ENCODE data around the gene TMEM131L.

The TMEM131L gene

GRCh38 chr4:153612878-153613277 is 146.7 kb downstream of the TMEM131L start:
- Histone ChIP-seq H3K9me3 (replicated peaks in 1 of 11) (peaks cover 0 to 16% (median 0%) of the 10 kb centered on the region in 11 experiments; a peak in 9 of 22 replicates), H3K27ac (no peak overlapping the region), H3K4me3 (no peak overlapping the region), H3K4me1 (peaks cover 0 to 19% (median 10%) of the 10 kb centered on the region in 10 experiments; a peak in 13 of 20 replicates), H3K9ac (no peak overlapping the region), H3K27me3 (no peaks in the 10 kb centered on the region), H4K20me1 (peaks cover 0 to 63% (median under 1%) of the 10 kb centered on the region in 11 experiments; a peak in 9 of 22 replicates), H3K36me3 (peaks cover 74 to 100% (median 99%) of the 10 kb centered on the region in 11 experiments), H3K4me2 (no peak overlapping the region)
- no peak for TF ChIP-seq Cebpa-rat (IDR thresholded peaks at IDR 0.05)

GRCh38 chr4:153616006-153616555 is 149.9 kb downstream of the TMEM131L start:
- TF ChIP-seq Cebpa-rat (IDR thresholded peaks at IDR 0.05), result no peak
- Histone ChIP-seq H3K9ac (no peak overlapping the region), H3K9me3 (replicated peaks in 1 of 11) (peaks cover 0 to 3% (median 0%) of the 10 kb centered on the region in 11 experiments; a peak in 1 of 22 replicates), H3K27me3 (no peaks in the 10 kb centered on the region), H3K4me2 (peak overlapping the region in 4 of 11 experiments; percentile 2 to 16 (median 7); a peak in 4 of 22 replicates), H3K4me1 (peaks cover 0 to 28% (median 15%) of the 10 kb centered on the region in 10 experiments; a peak in 15 of 20 replicates), H3K27ac (no peak overlapping the region), H3K36me3 (peaks cover 77 to 100% (median 99%) of the 10 kb centered on the region in 11 experiments), H4K20me1 (peaks cover 0 to 55% (median 6%) of the 10 kb centered on the region in 11 experiments; a peak in 10 of 22 replicates), H3K4me3 (no peak overlapping the region)

GRCh38 chr4:153618833-153619232 is 152.7 kb downstream of the TMEM131L start:
- Histone ChIP-seq H3K27ac (no peak overlapping the region), H3K9me3 (replicated peaks in 1 of 11) (no peaks in the 10 kb centered on the region; a peak in 1 of 22 replicates), H4K20me1 (peaks cover 0 to 70% (median 9%) of the 10 kb centered on the region in 11 experiments; a peak in 11 of 22 replicates), H3K9ac (no peak overlapping the region), H3K27me3 (no peaks in the 10 kb centered on the region), H3K4me3 (no peak overlapping the region), H3K4me2 (no peak overlapping the region), H3K36me3 (peaks cover 76 to 100% (median 99%) of the 10 kb centered on the region in 11 experiments), H3K4me1 (peaks cover 7 to 55% (median 35%) of the 10 kb centered on the region in 10 experiments; a peak in 18 of 20 replicates)
- TF ChIP-seq Cebpa-rat (IDR thresholded peaks at IDR 0.05), result no peak

GRCh38 chr4:153619811-153620210 is 153.7 kb downstream of the TMEM131L start:
- H4K20me1 ChIP-seq, result peaks cover 0 to 67% (median 18%) of the 10 kb centered on the region in 11 experiments; a peak in 11 of 22 replicates
- no peak overlapping the region for H3K4me3 ChIP-seq
- no peaks in the 10 kb centered on the region for H3K27me3 ChIP-seq
- no peak overlapping the region for H3K27ac ChIP-seq
- peaks cover 74 to 100% (median 99%) of the 10 kb centered on the region in 11 experiments for H3K36me3 ChIP-seq
- TF ChIP-seq Cebpa-rat (IDR thresholded peaks at IDR 0.05), result no peak
- peaks cover 7 to 55% (median 35%) of the 10 kb centered on the region in 10 experiments; a peak in 18 of 20 replicates for H3K4me1 ChIP-seq
- peak overlapping the region in 3 of 11 experiments; percentile 6 to 38 (median 23); a peak in 5 of 22 replicates for H3K4me2 ChIP-seq
- no peaks in the 10 kb centered on the region; a peak in 1 of 22 replicates for H3K9me3 ChIP-seq (replicated peaks in 1 of 11)
- H3K9ac ChIP-seq, result no peak overlapping the region

- peaks cover 0 to 69% (median 19%) of the 10 kb centered on the region in 11 experiments; a peak in 11 of 22 replicates for H4K20me1 ChIP-seq
- no peaks in the 10 kb centered on the region for H3K27me3 ChIP-seq
- no peaks in the 10 kb centered on the region; a peak in 1 of 22 replicates for H3K9me3 ChIP-seq (replicated peaks in 1 of 11)
- H3K27ac ChIP-seq, result no peak overlapping the region
- peaks cover 7 to 55% (median 33%) of the 10 kb centered on the region in 10 experiments; a peak in 18 of 20 replicates for H3K4me1 ChIP-seq
- peaks cover 74 to 100% (median 99%) of the 10 kb centered on the region in 11 experiments for H3K36me3 ChIP-seq
- no peak for TF ChIP-seq Cebpa-rat (IDR thresholded peaks at IDR 0.05)
- H3K4me3 ChIP-seq, result no peak overlapping the region
- no peak overlapping the region for H3K9ac ChIP-seq
- peak overlapping the region in 3 of 11 experiments; percentile 6 to 38 (median 23); a peak in 4 of 22 replicates for H3K4me2 ChIP-seq
These were observed 154.2 kb downstream of the TMEM131L start for GRCh38 chr4:153620352-153620751.

GRCh38 chr4:153622093-153622492 is 155.9 kb downstream of the TMEM131L start:
- H3K4me2 ChIP-seq, result peak overlapping the region in 2 of 11 experiments; percentile 36 to 49; a peak in 2 of 22 replicates

GRCh38 chr4:153622778-153623240 is 156.6 kb downstream of the TMEM131L start:
- no peak for TF ChIP-seq Cebpa-rat (IDR thresholded peaks at IDR 0.05)
- Histone ChIP-seq H3K27me3 (no peaks in the 10 kb centered on the region), H3K9ac (no peak overlapping the region), H4K20me1 (peaks cover 0 to 58% (median 11%) of the 10 kb centered on the region in 11 experiments; a peak in 11 of 22 replicates), H3K36me3 (peaks cover 73 to 100% (median 100%) of the 10 kb centered on the region in 11 experiments), H3K27ac (peak overlapping the region in 6 of 11 experiments; percentile 0 to 52 (median 24); a peak in 7 of 22 replicates), H3K9me3 (replicated peaks in 1 of 11) (no peaks in the 10 kb centered on the region), H3K4me2 (peak overlapping the region in 6 of 11 experiments; percentile 1 to 51 (median 40); a peak in 12 of 22 replicates), H3K4me1 (peaks cover 23 to 48% (median 39%) of the 10 kb centered on the region in 10 experiments; a peak in 18 of 20 replicates), H3K4me3 (no peak overlapping the region)

More at GRCh38 chr4:153622093-153622492, 155.9 kb downstream of the TMEM131L start:
- Histone ChIP-seq H3K4me1 (peaks cover 15 to 48% (median 33%) of the 10 kb centered on the region in 10 experiments; a peak in 17 of 20 replicates), H3K9me3 (replicated peaks in 1 of 11) (no peaks in the 10 kb centered on the region), H3K27me3 (no peaks in the 10 kb centered on the region), H3K27ac (peak overlapping the region in 1 of 11 experiments; percentile 22; a peak in 1 of 22 replicates), H3K4me3 (no peak overlapping the region), H3K36me3 (peaks cover 73 to 100% (median 100%) of the 10 kb centered on the region in 11 experiments), H3K9ac (no peak overlapping the region), H4K20me1 (peaks cover 0 to 57% (median 11%) of the 10 kb centered on the region in 11 experiments; a peak in 11 of 22 replicates)
- no peak for TF ChIP-seq Cebpa-rat (IDR thresholded peaks at IDR 0.05)

- Histone ChIP-seq H3K9me3 (replicated peaks in 1 of 11) (no peaks in the 10 kb centered on the region), H3K27me3 (no peaks in the 10 kb centered on the region), H3K4me1 (peaks cover 29 to 48% (median 43%) of the 10 kb centered on the region in 10 experiments; a peak in 19 of 20 replicates), H3K9ac (no peak overlapping the region), H3K36me3 (peaks cover 73 to 100% (median 100%) of the 10 kb centered on the region in 11 experiments), H3K4me2 (peak overlapping the region in 6 of 11 experiments; percentile 1 to 51 (median 40); a peak in 11 of 22 replicates), H3K4me3 (no peak overlapping the region), H3K27ac (peak overlapping the region in 4 of 11 experiments; percentile 0 to 52 (median 24); a peak in 3 of 22 replicates), H4K20me1 (peaks cover 0 to 57% (median 11%) of the 10 kb centered on the region in 11 experiments; a peak in 11 of 22 replicates)
- no peak for TF ChIP-seq Cebpa-rat (IDR thresholded peaks at IDR 0.05)
These were observed 157.3 kb downstream of the TMEM131L start for GRCh38 chr4:153623491-153623890.
